ENCODE results near the gene CYSTM1.

CYSTM1 gene

GRCh38 chr5:140165101-140165922, 9.7 kb upstream of the CYSTM1 start:
- ATAC-seq, result no peak
- TF ChIP-seq BACH2 (CRISPR knock-in tag; IDR thresholded peaks at IDR 0.05; ENCODE audit: borderline replicate concordance) (no peak), PATZ1 (CRISPR knock-in tag; IDR thresholded peaks at IDR 0.05; ENCODE audit: borderline replicate concordance) (no peak), ISL1 (CRISPR knock-in tag; IDR thresholded peaks at IDR 0.05) (no peak), SNAI2 (CRISPR knock-in tag; IDR thresholded peaks at IDR 0.05) (no peak), OSR1 (CRISPR knock-in tag; IDR thresholded peaks at IDR 0.05) (no peak), ARNTL (CRISPR knock-in tag; IDR thresholded peaks at IDR 0.05; ENCODE audit: borderline replicate concordance, low read depth) (no peak), TCF4 (CRISPR knock-in tag; IDR thresholded peaks at IDR 0.05; ENCODE audit: borderline replicate concordance) (no peak), CSDC2 (CRISPR knock-in tag; IDR thresholded peaks at IDR 0.05) (no peak), ESRRG (CRISPR knock-in tag; IDR thresholded peaks at IDR 0.05) (no peak), RARB (CRISPR knock-in tag; IDR thresholded peaks at IDR 0.05) (no peak), CREB5 (CRISPR knock-in tag; IDR thresholded peaks at IDR 0.05; ENCODE audit: low read depth) (no peak)

- TF ChIP-seq ZNF565 (CRISPR knock-in tag; conservative IDR thresholded peaks at IDR 0.05; ENCODE audit: low read depth) (no peak), ESRRG (CRISPR knock-in tag; IDR thresholded peaks at IDR 0.05) (no peak), PATZ1 (CRISPR knock-in tag; IDR thresholded peaks at IDR 0.05; ENCODE audit: borderline replicate concordance) (no peak), CSDC2 (CRISPR knock-in tag; IDR thresholded peaks at IDR 0.05) (no peak), POU6F1 (CRISPR knock-in tag; IDR thresholded peaks at IDR 0.05; ENCODE audit: borderline replicate concordance, low read depth) (no peak), TSHZ2 (CRISPR knock-in tag; IDR thresholded peaks at IDR 0.05) (no peak), CREB5 (CRISPR knock-in tag; IDR thresholded peaks at IDR 0.05; ENCODE audit: low read depth) (no peak), OSR1 (CRISPR knock-in tag; IDR thresholded peaks at IDR 0.05) (no peak), BACH2 (CRISPR knock-in tag; IDR thresholded peaks at IDR 0.05; ENCODE audit: borderline replicate concordance) (no peak), ZNF8 (CRISPR knock-in tag; IDR thresholded peaks at IDR 0.05) (no peak), ZFP3 (CRISPR knock-in tag; IDR thresholded peaks at IDR 0.05) (no peak), CSRNP3 (CRISPR knock-in tag; IDR thresholded peaks at IDR 0.05) (no peak), GLIS3 (CRISPR knock-in tag; IDR thresholded peaks at IDR 0.05) (no peak), ARNTL (CRISPR knock-in tag; IDR thresholded peaks at IDR 0.05; ENCODE audit: borderline replicate concordance, low read depth) (no peak), ISL1 (CRISPR knock-in tag; IDR thresholded peaks at IDR 0.05) (no peak)
- no peak for ATAC-seq
These were observed 9.1 kb upstream of the CYSTM1 start for GRCh38 chr5:140165923-140166270.
